GM12878 (cell line): ENCODE measurements around the gene ERV3-1. TPM values are rescaled to one million over a fixed set of nuclear protein-coding genes. Genes with fewer than 3 reads are reported as not detected.

ENCODE experiments used
- ATF3 ChIP-seq: IDR thresholded peaks from 2 replicates; pipeline ENCODE4 v1.6.1; 2011; ENCODE audit warnings: low read depth, mild to moderate bottlenecking, low read length, moderate library complexity, borderline replicate concordance; ENCODE audit errors: extremely low read depth
- BACH1 ChIP-seq: fragments of 450-650 bp; IDR thresholded peaks from 2 replicates; pipeline ENCODE4 v1.6.1; 2017; ENCODE audit warnings: mild to moderate bottlenecking, borderline replicate concordance
- ETV6 ChIP-seq, 2 experiments: fragments of 450-650 bp in 1 of 2; IDR thresholded peaks in 1 of 2; conservative IDR thresholded peaks in 1 of 2; 2 replicates each; pipeline ENCODE4 v1.6.1; 2014; ENCODE audit warnings: antibody characterized with exemption in 1 of 2, borderline replicate concordance in 1 of 2, low read depth in 1 of 2, mild to moderate bottlenecking in 1 of 2, moderate library complexity in 1 of 2
- EZH2 ChIP-seq: IDR thresholded peaks from 2 replicates; pipeline ENCODE4 v1.6.1; 2012; ENCODE audit warnings: low read depth, mild to moderate bottlenecking, control low read depth, inconsistent platforms, low read length, borderline replicate concordance; ENCODE audit not compliant: control insufficient read depth
- FOS ChIP-seq: IDR thresholded peaks from 3 replicates; pipeline ENCODE4 v1.6.1; 2011; ENCODE audit warnings: borderline replicate concordance; ENCODE audit not compliant: insufficient read length; ENCODE audit errors: extremely low read depth
- GATAD2B ChIP-seq: fragments of 450-650 bp; conservative IDR thresholded peaks from 2 replicates; pipeline ENCODE4 v1.6.1; 2017; ENCODE audit warnings: low read depth, mild to moderate bottlenecking, moderate library complexity
- HDGF ChIP-seq: fragments of 450-650 bp; IDR thresholded peaks from 2 replicates; pipeline ENCODE4 v1.6.1; 2016; ENCODE audit warnings: antibody characterized with exemption
- NRF1 ChIP-seq: conservative IDR thresholded peaks from 2 replicates; pipeline ENCODE4 v1.6.1; 2011; ENCODE audit warnings: mild to moderate bottlenecking, low read depth, low read length, improper control_type of control experiment
- POLR2AphosphoS5 ChIP-seq: IDR thresholded peaks from 2 replicates; pipeline ENCODE4 v1.6.1; 2011; ENCODE audit warnings: mild to moderate bottlenecking, low read length, inconsistent platforms
- RB1 ChIP-seq: fragments of 450-650 bp; formaldehyde crosslinking; IDR thresholded peaks from 2 replicates; pipeline ENCODE4 v1.6.1; 2017; ENCODE audit warnings: mild to moderate bottlenecking, borderline replicate concordance
- REST ChIP-seq: IDR thresholded peaks from 2 replicates; pipeline ENCODE4 v1.6.1; 2012; ENCODE audit warnings: mild to moderate bottlenecking, low read depth, low read length
- RFX5 ChIP-seq: IDR thresholded peaks from 2 replicates; pipeline ENCODE4 v1.6.1; 2011; ENCODE audit warnings: low read depth, low read length, improper control_type of control experiment
- SP1 ChIP-seq: IDR thresholded peaks from one replicate; pipeline ENCODE4 v1.6.1; 2011; ENCODE audit warnings: low read depth, low read length
- SREBF1 ChIP-seq: IDR thresholded peaks from 2 replicates; pipeline ENCODE4 v1.6.1; 2012; ENCODE audit warnings: mild to moderate bottlenecking, low read length
- TAF1 ChIP-seq: IDR thresholded peaks from 2 replicates; pipeline ENCODE4 v1.6.1; 2011; ENCODE audit warnings: mild to moderate bottlenecking, low read depth, low read length, borderline replicate concordance
- ZNF687 ChIP-seq: fragments of 450-650 bp; IDR thresholded peaks from 2 replicates; pipeline ENCODE4 v1.6.1; 2017; ENCODE audit warnings: mild to moderate bottlenecking, moderate library complexity
- ZZZ3 ChIP-seq: IDR thresholded peaks from 2 replicates; pipeline ENCODE4 v1.6.1; 2011; ENCODE audit warnings: low read depth; ENCODE audit not compliant: control insufficient read depth, insufficient read length
- polyA plus RNA-seq, 11 experiments: library from polyadenylated mRNA; depleted of rRNA in 4 of 11; unstranded in 6 of 11; stranded (reverse) in 5 of 11; fragments of >200 nt; fragmentation: Nextera tagmentation in 4 of 11; fragmentation: Illumina TruSeq in 1 of 11; extraction: Ambion mirVana in 4 of 11; extraction: Trizol in 1 of 11; gene quantifications; 1 replicate in 1 of 11; 2 replicates in 10 of 11; pipeline versions ENCODE4 v1.2.1 to v1.2.3, GENCODE V29; 2011 to 2016; ENCODE audit warnings: inconsistent platforms in 2 of 11, missing spikeins in 2 of 11, low read depth in 1 of 11
- total RNA-seq, 4 experiments: library from RNA; depleted of rRNA in 3 of 4; stranded (reverse); fragments of >200 nt in 3 of 4; fragmentation: Illumina TruSeq in 1 of 4; extraction: Trizol in 1 of 4; gene quantifications; 2 replicates each; pipeline versions ENCODE4 v1.2.1 to v1.2.3, GENCODE V29; 2013 to 2021
- TF ChIP-seq, protein P1 (sequence below): fragments of 450-650 bp; IDR thresholded peaks from 2 replicates; pipeline ENCODE4 v1.6.1; 2017; ENCODE audit warnings: mild to moderate bottlenecking, low read depth, inconsistent platforms; ENCODE audit not compliant: poor library complexity, severe bottlenecking

The ERV3-1 gene
- total and polyA plus RNA-seq, 10 of the 15 experiments (the other 5 are each of a cell fraction or from before 2014, with no cell fraction given), result 9.4 to 23.4 (median 15.1) TPM

DNA sequence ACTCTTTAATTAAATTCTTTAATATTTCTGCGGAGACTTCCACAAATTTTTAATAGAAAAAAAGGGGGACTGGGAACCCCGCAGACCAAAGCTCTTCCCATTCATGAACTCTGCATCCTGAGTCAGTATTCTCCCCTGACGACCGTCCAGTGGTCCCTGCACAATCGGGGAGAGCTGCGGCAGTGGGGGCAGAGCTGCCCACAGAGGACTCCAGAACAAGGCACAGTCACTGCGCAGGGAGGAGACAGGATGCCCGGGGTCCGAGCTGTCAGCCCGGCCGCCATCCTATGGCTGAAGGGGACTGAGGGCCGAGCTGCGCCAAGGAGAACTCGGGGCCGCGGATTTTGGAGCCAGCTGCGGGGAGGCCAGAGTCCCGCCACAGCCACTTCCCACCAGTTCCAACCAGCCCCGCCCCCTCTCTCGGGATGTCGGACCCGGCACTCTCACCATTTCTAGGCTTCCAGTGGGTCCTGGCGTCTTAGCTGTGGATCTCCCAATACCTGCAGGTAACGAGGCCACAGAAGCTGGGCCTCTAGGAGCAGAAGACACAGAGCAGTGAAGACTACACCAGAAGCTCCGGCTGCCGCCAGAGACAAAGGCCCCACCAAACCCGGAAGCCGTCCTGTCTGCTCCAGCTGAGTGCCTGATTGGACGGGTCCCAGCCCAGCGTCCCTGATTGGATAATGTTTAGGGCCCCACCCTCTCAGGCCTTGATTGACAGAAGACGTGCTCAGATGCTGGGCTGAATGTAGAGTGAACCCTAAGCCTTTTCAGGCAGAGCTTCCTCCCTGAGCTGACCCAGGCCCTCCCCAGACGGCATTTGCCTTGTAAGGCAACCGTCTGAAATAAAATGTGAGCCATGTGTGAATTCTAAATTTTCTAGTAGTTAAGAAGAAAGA, at the start of gene ERV3-1 (continued):
- TF ChIP-seq RB1 (peak; percentile 75; the same call in 1 of the 2 replicates), EZH2 (no peak), ATF3 (no peak), TAF1 (peak; percentile 95), RFX5 (peak; percentile 74), FOS (peak; percentile 68), REST (no peak), SP1 (peak; percentile 94), ZZZ3 (no peak), BACH1 (peak; percentile 79; the same call in 1 of the 2 replicates), HDGF (no peak), SREBF1 (no peak), ZNF687 (peak; percentile 63), NRF1 (no peak), ETV6 (conservative IDR thresholded peaks at IDR 0.05 in 1 of 2, IDR thresholded peaks at IDR 0.05 in 1 of 2; ENCODE audit: borderline replicate concordance in 1 of 2, low read depth in 1 of 2) (no peak), GATAD2B (peak; percentile 62; the same call in 1 of the 2 replicates), POLR2AphosphoS5 (peak; percentile 98)
- TF ChIP-seq, protein P1, sequence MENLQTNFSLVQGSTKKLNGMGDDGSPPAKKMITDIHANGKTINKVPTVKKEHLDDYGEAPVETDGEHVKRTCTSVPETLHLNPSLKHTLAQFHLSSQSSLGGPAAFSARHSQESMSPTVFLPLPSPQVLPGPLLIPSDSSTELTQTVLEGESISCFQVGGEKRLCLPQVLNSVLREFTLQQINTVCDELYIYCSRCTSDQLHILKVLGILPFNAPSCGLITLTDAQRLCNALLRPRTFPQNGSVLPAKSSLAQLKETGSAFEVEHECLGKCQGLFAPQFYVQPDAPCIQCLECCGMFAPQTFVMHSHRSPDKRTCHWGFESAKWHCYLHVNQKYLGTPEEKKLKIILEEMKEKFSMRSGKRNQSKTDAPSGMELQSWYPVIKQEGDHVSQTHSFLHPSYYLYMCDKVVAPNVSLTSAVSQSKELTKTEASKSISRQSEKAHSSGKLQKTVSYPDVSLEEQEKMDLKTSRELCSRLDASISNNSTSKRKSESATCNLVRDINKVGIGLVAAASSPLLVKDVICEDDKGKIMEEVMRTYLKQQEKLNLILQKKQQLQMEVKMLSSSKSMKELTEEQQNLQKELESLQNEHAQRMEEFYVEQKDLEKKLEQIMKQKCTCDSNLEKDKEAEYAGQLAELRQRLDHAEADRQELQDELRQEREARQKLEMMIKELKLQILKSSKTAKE, result peak; percentile 27
